Breast epithelium (tissue), 4 donors: Measurements from ENCODE around the gene ERRFI1. TPM values are rescaled to one million over a fixed set of nuclear protein-coding genes. Genes with fewer than 3 reads are reported as not detected.

Source experiments
- DNase-seq, 2 donors: peaks; one replicate each; pipeline ENCODE4 v3.0.0-alpha.2; 2019; ENCODE audit warnings: low spot score in 2 of 2
- H3K27ac ChIP-seq, 2 donors: fragments of 200-600 bp; sonication (generic) in 1 of 2; one replicate each; pipeline ENCODE4 v1.5.1; 2016 to 2019; ENCODE audit warnings: mild to moderate bottlenecking in 1 of 2
- H3K27me3 ChIP-seq, 2 donors: fragments of 200-600 bp; sonication (generic) in 1 of 2; one replicate each; pipeline versions ENCODE4 v1.5.1 to v1.6.0; 2017 to 2019; ENCODE audit warnings: control low read depth in 1 of 2, mild to moderate bottlenecking in 1 of 2
- H3K36me3 ChIP-seq: fragments of 200-600 bp; one replicate; pipeline ENCODE4 v1.5.1; 2019
- H3K4me1 ChIP-seq, 2 donors: fragments of 200-600 bp; sonication (generic); one replicate each; pipeline ENCODE4 v1.5.1; 2016 to 2019; ENCODE audit warnings: control low read depth in 1 of 2
- H3K4me3 ChIP-seq, 3 donors: fragments of 200-600 bp; sonication (generic); 1 replicate in 2 of 3; 2 replicates in 1 of 3; pipeline ENCODE4 v1.5.1; 2016 to 2019; ENCODE audit warnings: mild to moderate bottlenecking in 3 of 3, moderate library complexity in 2 of 3
- H3K9me3 ChIP-seq, 2 donors: fragments of 200-600 bp; sonication (generic) in 1 of 2; one replicate each; pipeline ENCODE4 v1.5.1; 2016 to 2019; ENCODE audit warnings: control low read depth in 1 of 2
- POLR2A ChIP-seq: fragments of 450-650 bp; IDR thresholded peaks from one replicate; pipeline ENCODE4 v1.6.1; 2016; ENCODE audit warnings: antibody characterized with exemption, mild to moderate bottlenecking, moderate library complexity
- POLR2AphosphoS5 ChIP-seq, 3 donors: sonication (generic); formaldehyde crosslinking; IDR thresholded peaks; one replicate each; pipeline ENCODE4 v1.6.1; 2017; ENCODE audit warnings: antibody characterized with exemption in 3 of 3
- intact Hi-C: fragments of 100-400 bp; cut with DNase I; formaldehyde crosslinking; loops from one replicate; pipeline ENCODE4 v1.15.1; 2023; ENCODE audit warnings: low total_unique reads
- total RNA-seq, 3 donors: library from RNA; depleted of rRNA; stranded (reverse); fragments of >200 nt; gene quantifications; one replicate each; pipeline ENCODE4 v1.1.0, GENCODE V29; 2016
- TF ChIP-seq, protein P1 (sequence below), 3 donors: fragments of 450-650 bp; IDR thresholded peaks; one replicate each; pipeline ENCODE4 v1.5.1; 2016 to 2017; ENCODE audit warnings: antibody characterized with exemption in 3 of 3, mild to moderate bottlenecking in 3 of 3, moderate library complexity in 3 of 3

ERRFI1 gene
- total RNA-seq, 3 donors from 2014 or later = 207 to 550 (median 379) TPM

- no peaks in the 10 kb centered on the region for H3K27me3 ChIP-seq
- intact Hi-C loops = no loop called here
Observed at GRCh38 chr1:8022395-8023286, 3.5 kb downstream of the ERRFI1 start.

GRCh38 chr1:8021676-8022266 is 4.3 kb downstream of the ERRFI1 start:
- H3K9me3 ChIP-seq = no peaks in the 10 kb centered on the region
- H3K27ac ChIP-seq = peak overlapping the region; percentile 97 to 98
- no peak for DNase-seq
- no peaks in the 10 kb centered on the region for H3K4me1 ChIP-seq
- no peaks in the 10 kb centered on the region for H3K27me3 ChIP-seq
- TF ChIP-seq POLR2AphosphoS5 (IDR thresholded peaks at IDR 0.05) = no peak
- TF ChIP-seq, protein P1, sequence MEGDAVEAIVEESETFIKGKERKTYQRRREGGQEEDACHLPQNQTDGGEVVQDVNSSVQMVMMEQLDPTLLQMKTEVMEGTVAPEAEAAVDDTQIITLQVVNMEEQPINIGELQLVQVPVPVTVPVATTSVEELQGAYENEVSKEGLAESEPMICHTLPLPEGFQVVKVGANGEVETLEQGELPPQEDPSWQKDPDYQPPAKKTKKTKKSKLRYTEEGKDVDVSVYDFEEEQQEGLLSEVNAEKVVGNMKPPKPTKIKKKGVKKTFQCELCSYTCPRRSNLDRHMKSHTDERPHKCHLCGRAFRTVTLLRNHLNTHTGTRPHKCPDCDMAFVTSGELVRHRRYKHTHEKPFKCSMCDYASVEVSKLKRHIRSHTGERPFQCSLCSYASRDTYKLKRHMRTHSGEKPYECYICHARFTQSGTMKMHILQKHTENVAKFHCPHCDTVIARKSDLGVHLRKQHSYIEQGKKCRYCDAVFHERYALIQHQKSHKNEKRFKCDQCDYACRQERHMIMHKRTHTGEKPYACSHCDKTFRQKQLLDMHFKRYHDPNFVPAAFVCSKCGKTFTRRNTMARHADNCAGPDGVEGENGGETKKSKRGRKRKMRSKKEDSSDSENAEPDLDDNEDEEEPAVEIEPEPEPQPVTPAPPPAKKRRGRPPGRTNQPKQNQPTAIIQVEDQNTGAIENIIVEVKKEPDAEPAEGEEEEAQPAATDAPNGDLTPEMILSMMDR (IDR thresholded peaks at IDR 0.05) = no peak
- peak; percentile 8 for TF ChIP-seq POLR2A
- intact Hi-C loops = no loop called here
- no peaks in the 10 kb centered on the region for H3K36me3 ChIP-seq
- H3K4me3 ChIP-seq = peak overlapping the region; percentile 91 to 94 (median 94)

More at GRCh38 chr1:8022395-8023286, 3.5 kb downstream of the ERRFI1 start:
- DNase-seq = no peak
- peak overlapping the region; percentile 91 to 94 (median 94) for H3K4me3 ChIP-seq
- H3K27ac ChIP-seq = peak overlapping the region; percentile 97 to 98
- H3K4me1 ChIP-seq = no peaks in the 10 kb centered on the region
- TF ChIP-seq POLR2A = no peak
- TF ChIP-seq, protein P1 (IDR thresholded peaks at IDR 0.05) = no peak
- no peak for TF ChIP-seq POLR2AphosphoS5 (IDR thresholded peaks at IDR 0.05)
- H3K9me3 ChIP-seq = no peaks in the 10 kb centered on the region
- H3K36me3 ChIP-seq = no peaks in the 10 kb centered on the region

DNA sequence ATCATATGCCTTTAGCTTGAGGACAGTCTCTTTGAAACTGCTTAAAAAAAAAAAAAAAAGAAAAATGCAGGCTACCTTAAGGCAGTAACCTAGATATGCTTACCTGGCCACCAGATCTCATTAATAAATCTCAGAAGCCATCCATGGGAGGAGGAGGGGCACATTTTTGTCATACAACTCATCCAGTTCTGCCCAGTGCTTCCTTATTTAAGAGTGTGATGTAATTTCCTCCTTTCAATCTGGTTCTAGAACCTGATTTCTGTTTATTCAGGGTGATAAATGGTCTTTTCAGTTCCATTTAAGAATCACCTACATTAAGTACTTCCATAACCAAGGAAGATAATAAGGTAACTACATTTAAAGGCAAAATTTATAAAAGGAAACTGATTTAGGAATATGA is 6.1 kb downstream of the ERRFI1 start:
- H3K27me3 ChIP-seq = no peaks in the 10 kb centered on the region
- peak overlapping the region; percentile 35 to 97 for H3K27ac ChIP-seq
- peak in 1 of 3 donors; percentile 55 for TF ChIP-seq POLR2AphosphoS5 (IDR thresholded peaks at IDR 0.05)
- TF ChIP-seq POLR2A = no peak
- H3K36me3 ChIP-seq = no peaks in the 10 kb centered on the region
- H3K4me1 ChIP-seq = peaks cover 0 to 2% of the 10 kb centered on the region in 2 donors
- no peaks in the 10 kb centered on the region for H3K9me3 ChIP-seq
- peak in 1 of 2 donors; percentile 59 for DNase-seq
- intact Hi-C loops = no loop called here
- peak overlapping the region in 1 of 3 donors; percentile 94 for H3K4me3 ChIP-seq

DNA sequence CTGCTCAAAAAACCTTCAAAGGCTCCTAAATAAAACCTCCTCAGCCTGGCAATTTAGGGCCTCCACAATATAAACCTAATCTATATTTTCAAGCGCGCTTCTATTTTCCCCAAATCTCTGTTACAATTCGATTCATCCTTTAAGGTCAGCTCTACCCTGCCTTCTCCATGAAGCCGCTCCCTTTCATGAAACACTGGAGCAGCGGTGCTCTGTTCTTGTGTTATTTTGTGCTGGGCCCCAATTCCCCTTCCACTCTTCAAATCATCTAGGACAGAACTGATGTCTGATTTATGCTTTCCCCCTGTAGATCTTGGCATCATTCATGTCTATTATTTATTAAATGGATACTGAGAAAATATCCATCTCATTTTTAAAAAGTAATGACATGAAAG is 6.9 kb downstream of the ERRFI1 start:
- TF ChIP-seq POLR2A (no peak), POLR2AphosphoS5 (IDR thresholded peaks at IDR 0.05) (peak in 1 of 3 donors; percentile 54)
- no peaks in the 10 kb centered on the region for H3K27me3 ChIP-seq
- no peak for DNase-seq
- H3K9me3 ChIP-seq = no peaks in the 10 kb centered on the region
- H3K4me1 ChIP-seq = peaks cover 0 to 7% of the 10 kb centered on the region in 2 donors
- peak overlapping the region in 2 of 3 donors; percentile 0 to 94 for H3K4me3 ChIP-seq
- H3K27ac ChIP-seq = peak overlapping the region; percentile 35 to 97
- intact Hi-C loops = loop anchor here (5.0 kb wide), 1 partner anchor 293 kb away; no protein-coding TSS in a partner anchor
- H3K36me3 ChIP-seq = no peaks in the 10 kb centered on the region

DNA sequence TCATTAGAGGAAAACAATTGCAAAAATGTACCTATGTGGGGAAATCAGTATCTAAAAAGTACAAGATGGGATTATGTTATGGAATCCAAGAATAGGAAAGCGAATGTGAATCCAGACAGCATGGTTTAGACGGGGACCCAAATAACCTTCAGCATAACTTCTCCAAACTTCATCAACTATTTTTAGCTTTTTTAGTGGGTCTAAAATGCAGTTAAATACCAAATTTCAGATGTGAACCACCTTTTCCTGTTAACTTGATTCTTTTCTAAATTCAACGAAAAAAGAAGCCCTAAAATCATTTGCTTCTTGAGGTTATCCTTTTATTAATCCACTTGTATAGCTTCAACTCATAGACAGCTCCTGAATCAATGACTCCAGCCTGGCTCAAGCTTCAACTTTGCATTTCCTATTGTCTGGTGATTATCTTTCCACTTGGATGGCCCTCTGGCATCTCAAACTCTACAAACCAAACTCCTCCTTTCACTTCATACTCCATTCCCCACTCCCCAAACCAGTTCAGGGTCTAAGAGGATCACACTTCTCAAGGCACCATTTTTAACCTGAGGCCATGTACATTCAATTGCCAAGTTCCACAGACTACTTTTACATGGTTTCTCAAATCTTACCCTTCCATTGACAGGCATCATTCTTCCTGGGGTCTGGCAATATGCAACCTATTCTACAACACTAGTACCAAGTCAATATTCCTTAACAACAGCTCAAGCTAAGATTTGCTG is 7.4 kb downstream of the ERRFI1 start:
- Histone ChIP-seq H3K9me3 (no peaks in the 10 kb centered on the region), H3K4me1 (peaks cover 0 to 7% of the 10 kb centered on the region in 2 donors), H3K27ac (peak overlapping the region; percentile 35 to 97), H3K4me3 (peak overlapping the region in 2 of 3 donors; percentile 0 to 94), H3K27me3 (no peaks in the 10 kb centered on the region), H3K36me3 (no peaks in the 10 kb centered on the region)
- TF ChIP-seq, protein P1 (IDR thresholded peaks at IDR 0.05) = no peak
- TF ChIP-seq POLR2AphosphoS5 (IDR thresholded peaks at IDR 0.05) = peak in 1 of 3 donors; percentile 55
- TF ChIP-seq POLR2A = no peak
- no peak for DNase-seq
- intact Hi-C loops = loop anchor here (5.0 kb wide), 1 partner anchor 294 kb away; no protein-coding TSS in a partner anchor
